NCI-H1694 treated with DMSO at 0.1 percent for 48 hours (cell line): ENCODE results near the gene MXI1.
A peak's percentile ranks its signal among the peaks of the same experiment; 100 is the strongest.

Experiments
- DNase-seq: peaks from one replicate; lab custom pipeline; 2025; lab: John Stamatoyannopoulos, UW

MXI1 gene

GRCh38 chr10:110207011-110207804 is at the start of gene MXI1:
Gene MXI1 (plus strand): TSS chr10:110207605. CDS start chr10:110207809, 204 bp downstream.
- peak; percentile 29 for DNase-seq

GRCh38 chr10:110158051-110159005 is 49.1 kb upstream of the MXI1 start:
- no peak for DNase-seq

DNA sequence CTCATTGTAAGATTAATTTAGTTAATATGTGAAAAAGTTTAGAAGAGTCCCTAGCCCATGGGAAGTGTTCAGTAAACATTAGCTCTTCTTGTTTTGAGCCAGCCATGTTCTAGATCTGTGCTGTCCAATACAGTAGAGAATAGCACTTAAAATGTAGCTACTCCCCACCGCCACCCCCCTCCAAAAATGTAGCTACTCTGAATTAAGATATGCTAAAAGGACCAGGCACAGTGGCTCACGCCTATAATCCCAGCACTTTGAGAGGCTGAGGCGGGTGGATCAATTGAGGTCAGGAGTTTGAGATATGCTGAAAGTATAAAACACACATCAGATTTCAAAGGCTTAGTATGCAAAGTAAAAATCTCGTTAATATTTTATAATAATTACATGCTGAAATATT is 47.3 kb upstream of the MXI1 start:
- DNase-seq: no peak

DNA sequence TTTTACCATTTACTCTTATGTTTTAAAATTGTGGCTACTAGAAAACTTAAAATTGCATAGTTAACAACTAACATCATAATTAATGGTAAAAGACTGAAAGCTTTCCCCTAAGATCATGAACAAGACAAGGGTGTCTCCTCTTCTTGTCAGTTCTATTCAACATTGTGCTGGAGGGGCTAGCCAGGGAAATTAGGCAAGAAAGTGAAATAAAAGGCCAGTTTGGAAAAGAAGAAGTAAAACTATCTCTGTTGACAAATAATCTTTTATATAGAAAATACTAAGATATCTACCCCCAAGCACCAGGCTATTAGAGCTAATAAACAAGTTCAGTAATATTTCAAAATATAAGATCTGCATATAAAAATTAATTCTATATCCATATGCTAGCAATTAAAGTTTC is 46.9 kb upstream of the MXI1 start:
- DNase-seq: no peak

GRCh38 chr10:110162741-110163145 is 44.7 kb upstream of the MXI1 start:
- DNase-seq: no peak

DNA sequence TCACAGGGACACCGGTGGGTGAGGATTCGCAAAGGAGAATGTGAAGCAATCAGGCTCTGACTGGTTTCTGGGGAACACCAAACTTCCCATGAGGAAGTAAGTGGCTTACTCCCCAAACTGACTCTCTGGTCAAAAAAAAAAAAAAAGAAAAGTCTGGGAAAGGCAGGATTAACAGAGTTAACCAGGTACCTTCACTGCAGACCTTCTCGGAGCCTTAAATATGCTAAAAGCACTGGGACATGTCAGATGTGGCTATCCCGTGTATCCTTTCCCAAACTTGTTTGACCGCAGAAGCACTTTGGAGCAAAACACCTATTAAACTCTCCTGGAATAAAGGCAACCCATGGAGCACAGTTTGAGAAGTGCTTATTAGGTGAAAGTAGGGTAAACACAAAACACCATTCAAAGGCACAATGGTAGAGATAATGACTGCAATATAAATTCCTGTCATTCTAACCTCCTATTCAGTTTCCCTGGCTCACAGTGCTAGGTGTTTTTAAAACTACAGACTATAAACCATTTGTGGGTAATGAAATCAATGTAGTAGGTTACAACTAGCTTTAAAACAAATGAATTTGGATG is 44.1 kb upstream of the MXI1 start:
- DNase-seq: no peak

GRCh38 chr10:110163841-110164240 is 43.6 kb upstream of the MXI1 start:
- DNase-seq: no peak

DNA sequence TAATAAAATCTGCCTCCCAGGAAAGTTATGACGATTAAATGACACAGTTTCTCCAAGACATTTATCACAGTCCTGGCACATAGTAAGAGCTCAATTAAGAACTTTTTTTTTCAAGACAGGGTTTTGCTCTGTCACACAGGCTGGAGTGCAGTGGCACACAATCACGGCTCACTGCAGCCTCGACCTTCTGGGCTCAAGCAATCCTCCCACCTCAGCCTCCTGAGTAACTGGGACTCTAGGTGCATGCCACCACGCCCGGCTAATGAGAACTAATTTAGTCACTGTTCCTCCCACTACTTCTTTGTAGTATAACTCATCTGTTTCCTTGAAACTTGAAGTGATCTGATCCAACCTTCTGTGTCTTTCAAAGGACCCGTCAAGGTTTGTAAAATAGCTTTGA is 42.2 kb upstream of the MXI1 start:
- no peak for DNase-seq

DNA sequence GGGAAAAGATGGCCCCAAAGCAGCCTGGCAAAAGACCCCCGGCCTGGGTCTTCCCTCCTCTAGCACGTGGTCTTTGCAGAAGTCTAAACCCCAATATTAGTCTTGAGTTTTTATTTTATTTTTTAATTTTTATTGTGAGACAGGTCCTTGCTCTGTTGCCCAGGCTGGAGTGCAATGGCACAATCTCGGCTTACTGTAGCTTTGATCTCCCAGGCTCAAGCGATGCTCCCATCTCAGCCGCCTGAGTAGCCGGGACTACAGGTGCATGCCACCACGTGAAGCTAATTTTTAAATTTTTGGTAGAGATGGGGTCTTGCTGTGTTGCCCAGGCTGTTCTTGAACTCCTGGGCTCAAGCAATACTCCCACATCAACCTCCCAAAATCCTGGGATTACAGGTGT is 40.3 kb upstream of the MXI1 start:
- no peak for DNase-seq

DNA sequence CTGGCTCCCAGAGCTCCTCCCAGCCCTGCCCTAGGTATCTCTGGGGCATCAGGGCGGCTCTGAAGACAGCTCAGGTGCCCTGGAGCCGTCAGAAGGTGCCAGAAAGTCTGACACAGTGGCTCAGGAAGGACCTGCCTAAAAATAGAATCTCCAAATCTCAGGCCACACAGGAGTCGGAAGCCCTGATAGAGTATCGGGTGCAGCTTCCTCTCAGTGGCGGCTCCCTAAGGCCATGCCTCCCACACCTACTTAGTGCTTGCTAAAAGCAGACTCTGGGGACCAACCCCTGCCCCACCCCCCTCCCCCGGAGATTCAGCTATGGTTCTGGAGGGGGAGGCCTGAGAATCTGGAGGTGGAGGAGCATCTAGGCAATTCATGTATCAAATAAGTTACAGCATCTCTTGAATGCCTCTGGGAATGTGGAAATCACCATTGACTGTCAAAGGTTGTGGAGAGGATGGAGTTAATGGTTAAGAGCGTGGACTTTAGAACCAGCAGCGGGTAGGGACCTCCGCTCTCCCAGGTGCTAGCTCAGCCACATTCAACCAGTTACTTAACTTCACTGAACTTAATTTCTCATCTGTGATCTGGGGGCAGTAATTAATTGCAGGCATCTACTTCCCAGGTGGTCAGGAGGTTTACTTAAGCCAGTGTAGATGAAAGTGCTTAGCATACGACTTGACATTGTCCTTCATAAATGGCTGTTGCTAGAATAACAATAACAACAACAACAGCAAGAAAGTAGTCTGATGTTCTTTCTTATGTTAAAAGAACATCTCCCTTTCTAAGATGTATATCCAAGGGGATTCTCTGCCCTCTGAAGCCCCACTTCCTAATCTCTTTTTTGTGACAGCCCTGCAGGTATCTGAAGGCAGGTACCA is 38.6 kb upstream of the MXI1 start:
- DNase-seq: no peak

- DNase-seq: no peak
Observed at GRCh38 chr10:110169586-110169985, 37.8 kb upstream of the MXI1 start.

- DNase-seq: no peak
Observed at GRCh38 chr10:110170142-110170971, 37.0 kb upstream of the MXI1 start.

GRCh38 chr10:110171032-110171431 is 36.4 kb upstream of the MXI1 start:
- no peak for DNase-seq

DNA sequence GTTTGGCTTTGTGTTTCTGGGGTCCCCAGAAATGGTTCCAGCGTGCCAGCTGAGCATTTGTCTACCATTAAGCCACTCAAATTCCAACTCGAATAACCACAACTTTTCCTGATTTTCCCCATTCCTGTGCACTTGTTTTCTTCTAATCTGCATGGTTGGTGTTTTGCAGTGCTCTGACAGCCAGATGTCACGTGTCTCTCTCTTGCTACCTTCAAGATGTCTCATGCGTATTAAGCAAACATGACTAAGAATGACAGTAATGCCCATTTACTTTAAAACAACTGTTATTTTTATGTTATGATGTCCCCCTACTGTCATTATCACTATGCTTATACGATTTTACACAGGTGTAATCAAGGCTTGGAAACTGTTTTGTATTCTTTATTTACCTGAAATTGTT is 35.2 kb upstream of the MXI1 start:
- no peak for DNase-seq

GRCh38 chr10:110174201-110174600 is 33.2 kb upstream of the MXI1 start:
- DNase-seq: no peak

- no peak for DNase-seq
Observed at GRCh38 chr10:110174816-110175215, 32.6 kb upstream of the MXI1 start.

- no peak for DNase-seq
Observed at GRCh38 chr10:110175406-110175805, 32.0 kb upstream of the MXI1 start.

- no peak for DNase-seq
Observed at GRCh38 chr10:110176141-110177030, 31.0 kb upstream of the MXI1 start.

- DNase-seq: no peak
Observed at GRCh38 chr10:110179220-110179619, 28.2 kb upstream of the MXI1 start.

DNA sequence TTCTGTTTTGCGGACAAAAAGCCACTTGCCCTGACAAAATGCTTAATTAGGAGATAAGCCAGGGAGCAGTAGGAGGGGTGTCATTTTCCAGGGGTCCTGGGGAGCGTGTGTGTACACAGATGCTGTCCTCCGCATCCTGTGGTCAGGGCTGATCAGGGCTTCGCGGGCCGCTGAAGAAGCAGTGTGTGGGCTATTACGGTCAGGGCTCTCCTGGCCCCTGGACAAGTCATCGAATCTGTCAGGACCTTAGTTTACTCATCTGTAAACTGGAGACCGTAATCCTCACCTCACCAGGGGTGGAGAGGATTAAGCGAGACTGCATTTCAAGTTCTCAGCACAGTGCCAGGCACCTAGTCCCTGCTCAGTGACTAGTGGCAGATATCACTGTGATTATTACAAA is 26.0 kb upstream of the MXI1 start:
- DNase-seq: no peak
